H1 (cell line): Measurements from ENCODE around the gene HOXD11.

Experiments
- ASH2L ChIP-seq: fragments of 200-600, 300-600 bp; sonication (generic); IDR thresholded peaks from one replicate; pipeline ENCODE4 v1.7.1; 2017; ENCODE audit warnings: low read length
- CEBPB ChIP-seq: IDR thresholded peaks from 2 replicates; pipeline ENCODE4 v1.6.1; 2012; ENCODE audit warnings: low read depth, low read length
- EP300 ChIP-seq, 2 experiments: IDR thresholded peaks; 1 replicate in 1 of 2; 2 replicates in 1 of 2; pipeline ENCODE4 v1.6.1; 2011 to 2012; ENCODE audit warnings: low read depth in 2 of 2, low read length in 2 of 2, mild to moderate bottlenecking in 2 of 2, borderline replicate concordance in 1 of 2, inconsistent platforms in 1 of 2, moderate library complexity in 1 of 2
- FOSL1 ChIP-seq: IDR thresholded peaks from 2 replicates; pipeline ENCODE4 v1.6.1; 2011; ENCODE audit warnings: mild to moderate bottlenecking, low read depth, low read length, moderate library complexity; ENCODE audit not compliant: insufficient read depth
- GABPA ChIP-seq: IDR thresholded peaks from 2 replicates; pipeline ENCODE4 v1.6.1; 2011; ENCODE audit warnings: mild to moderate bottlenecking, low read length, moderate library complexity, borderline replicate concordance; ENCODE audit not compliant: insufficient read depth
- JUN ChIP-seq: IDR thresholded peaks from 2 replicates; pipeline ENCODE4 v1.6.1; 2011; ENCODE audit warnings: low read depth, mild to moderate bottlenecking, improper control_type of control experiment, low read length
- PHF8 ChIP-seq: fragments of 200-600 bp; sonication (generic); conservative IDR thresholded peaks from 2 replicates; pipeline ENCODE4 v1.7.1; 2012; ENCODE audit warnings: low read depth, mild to moderate bottlenecking, inconsistent platforms, low read length, moderate library complexity
- POLR2AphosphoS5 ChIP-seq: IDR thresholded peaks from 2 replicates; pipeline ENCODE4 v1.6.1; 2011; ENCODE audit warnings: low read depth, low read length
- RAD21 ChIP-seq, 2 experiments: IDR thresholded peaks in 1 of 2; conservative IDR thresholded peaks in 1 of 2; 2 replicates each; pipeline ENCODE4 v1.6.1; 2011; ENCODE audit warnings: low read depth in 2 of 2, low read length in 2 of 2, improper control_type of control experiment in 1 of 2, inconsistent platforms in 1 of 2, mild to moderate bottlenecking in 1 of 2, moderate library complexity in 1 of 2
- SRF ChIP-seq: IDR thresholded peaks from 2 replicates; pipeline ENCODE4 v1.6.1; 2011; ENCODE audit warnings: mild to moderate bottlenecking, low read depth, low read length, moderate library complexity
- YY1 ChIP-seq: IDR thresholded peaks from 2 replicates; pipeline ENCODE4 v1.6.1; 2011; ENCODE audit warnings: low read depth, mild to moderate bottlenecking, low read length

DNA sequence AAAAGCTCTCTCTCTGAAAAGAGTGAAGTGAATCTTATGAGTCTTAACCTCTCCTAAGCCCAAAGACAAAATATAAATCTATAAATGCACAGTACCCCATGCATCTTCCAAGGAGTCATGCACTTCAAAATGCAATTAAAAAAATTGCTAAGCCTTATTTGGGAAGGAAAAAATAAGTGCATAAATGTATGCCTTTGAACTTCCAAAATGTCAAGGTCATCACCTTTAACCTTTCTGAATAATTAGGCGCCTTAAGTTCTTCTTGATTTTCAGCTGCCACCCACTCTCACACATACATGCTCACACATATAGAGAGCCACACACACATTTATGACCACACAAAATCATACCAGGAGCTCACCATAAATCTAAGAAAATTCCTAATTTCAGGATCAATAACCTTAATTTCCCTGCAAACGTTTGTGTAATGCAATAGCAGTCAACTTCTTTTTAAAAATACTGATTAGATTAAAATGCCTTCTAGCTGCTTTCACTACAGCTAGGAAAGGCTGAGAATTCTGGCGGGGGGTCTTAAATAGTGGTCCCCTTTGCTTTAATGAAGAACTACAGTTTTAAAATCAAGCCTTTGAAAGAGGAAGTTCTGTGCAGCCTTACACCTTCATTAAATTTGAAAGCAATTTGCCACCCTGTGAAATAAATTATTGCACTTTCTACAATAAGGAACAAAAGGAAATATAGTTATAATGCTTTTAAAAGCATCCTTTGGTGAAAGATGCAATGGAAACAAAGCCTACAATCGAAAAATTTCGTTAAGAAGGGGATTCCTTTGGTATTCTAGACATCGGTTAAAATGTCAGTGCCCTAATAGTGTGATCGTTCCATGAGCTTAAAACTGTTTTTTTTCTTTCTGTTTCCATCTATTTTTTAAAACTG lies 3.6 kb downstream of the HOXD11 start:
- TF ChIP-seq FOSL1 (no peak), YY1 (no peak), PHF8 (no peak), JUN (no peak), RAD21 (IDR thresholded peaks at IDR 0.05 in 1 of 2, conservative IDR thresholded peaks at IDR 0.05 in 1 of 2; ENCODE audit: low read depth in 2 of 2, low read length in 2 of 2) (no peak), SRF (no peak), ASH2L (no peak), EP300 (IDR thresholded peaks at IDR 0.05; ENCODE audit: borderline replicate concordance in 1 of 2, low read depth in 2 of 2, low read length in 2 of 2) (no peak), GABPA (no peak), POLR2AphosphoS5 (no peak), CEBPB (no peak)
